Kidney capillary endothelial cell (primary cell): ENCODE results near the gene MARCOL.
A peak's percentile ranks its signal among the peaks of the same experiment; 100 is the strongest.
"Not testable (repeated sequence)": the region's sequence is repeated elsewhere in the genome, so short reads cannot be mapped to it uniquely, and the experiment has no call there.

Experiments
- DNase-seq: peaks from one replicate; pipeline ENCODE4 v3.0.0-alpha.2; 2018; ENCODE audit warnings: low spot score

The MARCOL gene

DNA sequence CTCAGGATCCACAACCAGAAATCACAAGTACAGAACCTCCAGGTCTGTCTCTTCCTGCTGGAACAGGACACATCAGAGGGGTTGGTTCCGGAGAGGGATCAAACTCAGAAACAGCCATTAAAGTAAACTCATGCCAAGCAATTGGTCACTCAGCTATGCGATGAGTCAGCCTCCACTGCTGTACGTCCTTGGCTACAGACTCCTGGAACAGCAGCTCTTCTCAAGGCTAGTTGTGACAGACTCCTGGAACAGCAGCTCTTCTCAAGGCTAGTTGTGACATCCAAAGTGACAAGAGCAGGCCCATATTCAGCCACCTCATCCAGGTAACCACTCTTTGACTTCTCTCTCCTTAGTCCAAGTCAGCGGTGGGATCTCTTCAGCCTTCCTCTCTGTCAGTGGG lies 30.2 kb downstream of the MARCOL start, which contains the start of gene SPINK13:
TSS of gene SPINK13 (plus strand) at position 229 of the 400 bp plus-strand sequence. CDS start 1,279 bp downstream, outside the sequence.
- DNase-seq: peak; percentile 3

DNA sequence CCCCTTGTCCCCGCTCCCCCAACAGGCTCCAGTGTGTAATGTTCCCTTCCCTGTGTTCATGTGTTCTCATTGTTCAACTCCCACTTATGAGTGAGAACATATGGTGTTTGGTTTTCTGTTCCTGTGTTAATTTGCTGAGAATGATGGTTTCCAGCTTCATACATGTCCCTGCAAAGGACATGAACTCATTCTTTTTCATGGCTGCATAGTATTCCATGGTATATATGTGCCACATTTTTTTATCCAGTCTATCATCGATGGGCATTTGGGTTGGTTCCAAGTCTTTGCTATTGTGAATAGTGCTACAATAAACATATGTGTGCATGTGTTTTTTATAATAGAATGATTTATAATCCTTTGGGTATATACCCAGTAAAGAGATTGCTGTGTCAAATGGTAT lies 36.8 kb downstream of the MARCOL start:
- DNase-seq: not testable (repeated sequence)

DNA sequence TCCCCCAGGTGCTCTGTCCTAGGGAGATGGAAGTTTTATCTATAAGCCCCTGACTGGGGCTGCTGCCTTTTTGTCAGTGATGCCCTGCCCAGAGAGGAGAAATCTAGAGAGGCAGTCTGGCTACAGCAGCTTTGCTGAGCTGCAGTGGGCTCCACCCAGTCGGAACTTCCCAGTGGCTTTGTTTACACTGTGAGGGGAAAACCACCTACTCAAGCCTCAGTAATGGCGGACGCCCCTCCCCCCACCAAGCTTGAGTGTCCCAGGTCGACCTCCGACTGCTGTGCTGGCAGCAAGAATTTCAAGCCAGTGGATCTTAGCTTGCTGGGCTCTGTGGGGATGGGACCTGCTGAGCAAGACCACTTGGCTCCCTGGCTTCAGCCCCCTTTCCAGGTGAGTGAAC lies 42.6 kb downstream of the MARCOL start:
- not testable (repeated sequence) for DNase-seq

DNA sequence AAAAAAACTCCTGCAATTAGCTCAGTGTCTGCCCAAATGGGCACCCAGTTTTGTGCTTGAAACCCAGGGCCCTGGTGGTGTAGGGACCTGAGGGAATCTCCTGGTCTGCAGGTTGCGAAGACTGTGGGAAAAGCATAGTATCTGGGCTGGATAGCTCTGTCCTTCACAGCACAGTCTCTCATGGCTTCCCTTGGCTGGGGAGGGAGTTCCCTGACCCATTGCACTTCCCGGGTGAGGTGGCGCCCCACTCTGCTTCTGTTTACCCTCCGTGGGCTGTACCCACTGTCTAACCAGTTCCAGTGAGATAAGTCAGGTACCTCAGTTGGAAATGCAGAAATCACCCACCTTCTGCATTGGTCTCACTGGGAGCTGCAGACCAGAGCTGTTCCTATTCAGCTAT lies 43.0 kb downstream of the MARCOL start:
- not testable (repeated sequence) for DNase-seq

DNA sequence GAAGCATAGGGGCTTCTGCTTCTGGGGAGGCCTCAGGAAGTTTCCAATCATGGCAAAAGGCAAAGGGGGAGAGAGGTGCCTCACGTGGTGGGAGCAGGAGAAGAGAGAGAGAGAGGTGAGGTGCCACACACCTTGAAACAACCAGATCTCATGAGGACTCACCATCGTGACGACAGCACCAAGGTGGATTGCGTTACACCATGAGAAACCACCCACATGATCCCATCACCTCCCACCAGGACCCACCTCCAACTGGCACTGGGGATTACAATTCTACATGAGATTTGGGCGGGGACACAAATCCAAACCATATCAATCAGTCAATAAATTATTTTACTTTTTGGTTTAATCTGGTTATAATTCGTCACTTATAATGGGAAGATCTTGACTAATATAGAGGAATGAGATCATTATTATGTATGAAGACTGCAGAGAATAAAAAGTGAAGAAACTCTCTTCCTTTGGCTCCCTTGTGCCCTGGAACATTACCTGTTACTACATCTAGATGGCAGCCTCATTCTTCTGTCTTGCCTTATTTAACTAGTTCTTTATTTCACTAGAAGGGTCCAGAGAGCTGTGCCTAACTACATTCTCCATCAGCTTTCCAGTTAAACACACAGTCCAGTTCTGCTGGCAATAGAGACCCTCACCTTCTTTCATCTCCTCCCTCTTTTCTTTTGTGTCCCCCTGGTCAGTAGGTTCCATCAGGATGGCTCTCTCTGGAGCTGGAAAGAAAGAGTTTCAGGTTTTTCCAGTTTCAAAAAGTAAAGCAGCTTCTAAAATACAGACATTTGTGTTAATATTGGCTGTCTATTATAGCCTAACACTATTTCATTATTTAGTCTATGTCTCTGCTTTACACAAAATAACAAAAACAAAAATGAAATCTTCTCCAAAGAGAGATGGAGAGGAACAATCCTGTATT lies 52.2 kb downstream of the MARCOL start:
- peak; percentile 7 for DNase-seq
